ENCODE measurements around the gene SUMO4.

Gene SUMO4

DNA sequence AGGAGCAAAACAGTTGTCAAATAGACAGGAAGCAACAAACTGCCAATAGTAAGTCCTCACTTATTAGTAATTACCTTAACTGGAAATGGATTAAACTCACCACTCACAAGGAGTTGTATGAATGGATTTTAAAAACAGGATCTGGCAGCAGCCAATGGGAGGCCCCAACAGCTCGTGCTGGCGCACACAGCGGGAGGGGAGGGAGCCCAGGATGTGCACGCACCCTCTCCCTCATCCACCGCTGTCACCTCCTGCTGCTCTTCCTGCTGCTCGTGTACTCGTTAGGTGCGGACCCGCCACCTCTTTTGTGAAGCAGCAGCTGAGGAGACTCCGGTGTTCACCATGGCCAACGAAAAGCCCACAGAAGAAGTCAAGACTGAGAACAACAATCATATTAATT lies at the start of gene SUMO4:
TSS of gene SUMO4 (plus strand) at position 213 of the 400 bp plus-strand sequence. CDS start at position 343, 130 bp downstream.
- peaks cover 27% of the 10 kb centered on the region for H3K36me3 ChIP-seq (replicated peaks)
- no peak within 1 kb of the TSS for H3K4me3 ChIP-seq
- no peak for DNase-seq (ENCODE audit: low spot score in 2 of 2)
- H3K9me3 ChIP-seq: no peaks in the 10 kb centered on the region
- in situ Hi-C loops (cut with MboI; ENCODE audit: low sequenced_read_pairs): no loop called here
- peaks cover 3% of the 10 kb centered on the region; the same call in 1 of the 2 replicates for H3K4me1 ChIP-seq
- H3K27me3 ChIP-seq (ENCODE audit: low read depth): no peaks in the 10 kb centered on the region

DNA sequence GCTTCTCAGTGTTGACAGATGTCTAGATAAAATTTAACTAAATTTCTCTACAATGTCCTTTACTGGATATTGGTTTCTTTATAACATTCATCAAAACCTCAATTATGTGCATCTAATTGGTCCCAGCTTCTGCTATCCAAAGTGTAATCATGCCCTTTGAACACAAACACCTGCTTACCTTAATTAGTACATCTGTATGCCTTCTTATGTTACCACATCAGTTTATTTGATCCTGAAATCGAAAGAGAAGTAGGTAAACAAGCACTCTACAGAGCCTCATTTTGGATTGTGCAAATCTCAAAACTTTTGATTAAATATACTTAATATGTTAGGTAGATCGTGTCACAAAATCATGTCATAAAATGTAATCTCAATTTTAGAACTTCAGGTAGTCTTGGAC lies 46.1 kb upstream of the SUMO4 start:
- DNase-seq (ENCODE audit: low spot score in 2 of 2): no peak
- H3K36me3 ChIP-seq (replicated peaks): no peaks in the 10 kb centered on the region
- no peaks in the 10 kb centered on the region for H3K4me1 ChIP-seq
- no peak overlapping the region for H3K4me3 ChIP-seq
- H3K9me3 ChIP-seq: no peaks in the 10 kb centered on the region
- in situ Hi-C loops (cut with MboI; ENCODE audit: low sequenced_read_pairs): no loop called here
- no peaks in the 10 kb centered on the region for H3K27me3 ChIP-seq (ENCODE audit: low read depth)

DNA sequence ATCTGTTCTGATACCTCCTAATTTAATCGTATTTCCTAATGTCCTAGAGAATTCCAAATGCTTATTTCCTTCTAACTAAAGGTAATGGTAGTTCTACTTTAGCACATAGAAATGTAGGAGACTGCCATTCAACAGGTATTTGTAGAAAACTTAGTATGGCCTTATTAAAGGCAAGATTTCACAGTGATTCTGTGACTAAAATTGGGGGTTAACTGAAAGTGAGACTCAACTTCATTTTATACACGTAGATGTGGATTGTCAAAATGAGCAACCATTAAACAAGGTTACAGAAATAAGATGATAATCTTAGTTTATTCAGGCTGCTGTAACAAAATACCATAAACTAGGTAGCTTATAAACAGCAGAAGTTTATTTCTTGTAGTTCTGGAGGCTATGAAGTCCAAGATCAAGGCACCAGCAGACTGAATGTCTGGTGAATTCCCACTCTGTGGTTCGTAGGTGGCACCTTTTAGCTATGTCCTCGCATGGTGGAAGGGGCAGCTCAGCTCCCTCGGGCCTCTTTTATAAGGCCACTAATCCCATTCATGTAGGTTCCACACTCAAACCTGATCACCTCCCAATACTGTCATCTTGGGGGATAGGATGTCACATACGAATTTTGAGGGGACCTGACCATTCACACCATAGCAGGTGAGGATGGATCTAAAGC lies 43.8 kb upstream of the SUMO4 start:
- H3K9me3 ChIP-seq: no peaks in the 10 kb centered on the region
- no peaks in the 10 kb centered on the region; the same call in 1 of the 2 replicates for H3K4me1 ChIP-seq
- in situ Hi-C loops (cut with MboI; ENCODE audit: low sequenced_read_pairs): no loop called here
- H3K36me3 ChIP-seq (replicated peaks): no peaks in the 10 kb centered on the region
- no peak overlapping the region for H3K4me3 ChIP-seq
- no peak for DNase-seq (ENCODE audit: low spot score in 2 of 2)
- no peaks in the 10 kb centered on the region for H3K27me3 ChIP-seq (ENCODE audit: low read depth)

DNA sequence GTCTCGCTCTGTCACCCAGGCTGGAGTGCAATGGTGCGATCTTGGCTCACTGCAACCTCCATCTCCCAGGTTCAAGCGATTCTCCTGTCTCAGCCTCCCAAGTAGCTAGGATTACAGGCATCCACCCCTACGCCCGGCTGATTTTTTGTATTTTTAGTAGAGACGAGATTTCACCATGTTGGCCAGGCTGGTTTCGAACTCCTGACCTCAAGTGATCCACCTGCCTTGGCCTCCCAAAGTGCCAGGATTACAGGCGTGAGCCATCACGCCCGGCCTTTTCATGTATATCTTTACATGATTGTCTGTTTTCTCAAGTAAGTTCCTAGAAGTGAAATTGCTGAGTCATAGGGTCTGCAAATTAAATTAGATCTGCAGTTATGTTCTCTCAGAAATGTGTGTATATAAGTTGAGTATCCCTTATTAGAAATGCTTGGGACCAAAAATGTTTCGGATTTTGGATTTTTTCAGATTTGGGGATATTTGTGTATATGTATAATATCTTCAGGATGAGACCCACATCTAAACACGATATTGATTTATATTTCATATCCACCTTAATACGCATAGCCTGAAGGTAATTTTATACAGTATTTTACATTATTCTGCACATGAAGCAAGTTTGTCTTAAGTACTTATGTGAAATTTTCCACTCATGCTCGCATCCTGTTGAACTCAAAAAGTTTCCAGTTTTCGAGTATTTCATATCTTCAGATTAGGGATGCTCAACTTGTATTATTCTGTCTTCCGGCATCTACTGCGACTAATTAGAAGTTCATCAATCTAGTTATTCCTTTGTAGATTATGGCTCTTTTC lies 42.1 kb upstream of the SUMO4 start:
- Histone ChIP-seq H3K4me3 (no peak overlapping the region), H3K4me1 (no peaks in the 10 kb centered on the region; the same call in 1 of the 2 replicates), H3K36me3 (replicated peaks) (no peaks in the 10 kb centered on the region), H3K27me3 (ENCODE audit: low read depth) (no peaks in the 10 kb centered on the region), H3K9me3 (no peaks in the 10 kb centered on the region)
- no peak for DNase-seq (ENCODE audit: low spot score in 2 of 2)
- in situ Hi-C loops (cut with MboI; ENCODE audit: low sequenced_read_pairs): no loop called here

GRCh38 chr6:149359440-149359839 lies 40.6 kb upstream of the SUMO4 start:
- no peaks in the 10 kb centered on the region; the same call in 1 of the 2 replicates for H3K4me1 ChIP-seq
- in situ Hi-C loops (cut with MboI; ENCODE audit: low sequenced_read_pairs): no loop called here
- H3K27me3 ChIP-seq (ENCODE audit: low read depth): no peaks in the 10 kb centered on the region
- no peaks in the 10 kb centered on the region for H3K36me3 ChIP-seq (replicated peaks)
- no peak overlapping the region for H3K4me3 ChIP-seq
- DNase-seq (ENCODE audit: low spot score in 2 of 2): no peak
- H3K9me3 ChIP-seq: no peaks in the 10 kb centered on the region

DNA sequence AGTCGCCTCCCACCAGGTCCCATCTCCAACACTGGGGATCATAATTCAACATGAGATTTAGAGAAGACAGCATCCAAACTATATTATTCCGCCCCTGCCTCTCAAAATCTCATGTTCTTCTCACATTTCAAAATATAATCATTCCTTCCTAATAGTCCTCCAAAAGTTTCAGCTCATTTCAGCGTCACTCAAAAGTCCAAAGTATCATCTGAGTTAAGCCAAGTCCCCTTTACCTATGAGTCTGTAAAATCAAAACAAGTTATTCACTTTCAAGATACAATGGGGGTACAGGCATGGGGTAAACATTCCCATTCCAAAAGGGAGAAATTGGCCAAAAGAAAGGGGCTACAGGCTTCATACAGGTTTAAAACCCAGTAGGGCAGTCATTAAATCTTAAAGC lies 39.5 kb upstream of the SUMO4 start:
- H3K4me1 ChIP-seq: no peaks in the 10 kb centered on the region; the same call in none of the 2 replicates
- no peaks in the 10 kb centered on the region for H3K36me3 ChIP-seq (replicated peaks)
- DNase-seq (ENCODE audit: low spot score in 2 of 2): no peak
- in situ Hi-C loops (cut with MboI; ENCODE audit: low sequenced_read_pairs): no loop called here
- no peaks in the 10 kb centered on the region for H3K9me3 ChIP-seq
- H3K27me3 ChIP-seq (ENCODE audit: low read depth): no peaks in the 10 kb centered on the region
- no peak overlapping the region for H3K4me3 ChIP-seq

DNA sequence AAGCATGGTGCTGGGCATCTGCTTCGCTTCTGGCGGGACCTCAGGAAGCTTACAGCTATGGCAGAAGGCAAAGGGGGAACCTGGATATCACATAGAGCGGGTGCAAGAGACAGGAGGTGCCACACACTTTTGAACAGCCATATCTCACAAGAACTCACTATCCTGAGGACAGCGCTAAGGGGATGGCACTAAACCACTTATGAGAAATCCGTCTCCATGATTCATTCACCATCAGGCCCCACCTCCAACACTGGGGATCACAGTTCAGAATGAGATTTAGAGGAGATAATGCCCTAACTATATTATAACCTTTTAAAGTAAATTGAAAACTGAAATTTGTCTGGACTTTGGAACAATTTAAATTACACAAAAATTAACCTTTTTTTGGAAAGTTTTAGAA lies 37.8 kb upstream of the SUMO4 start:
- Histone ChIP-seq H3K36me3 (replicated peaks) (no peaks in the 10 kb centered on the region), H3K27me3 (ENCODE audit: low read depth) (no peaks in the 10 kb centered on the region), H3K4me1 (no peaks in the 10 kb centered on the region; the same call in none of the 2 replicates), H3K9me3 (no peaks in the 10 kb centered on the region), H3K4me3 (no peak overlapping the region)
- in situ Hi-C loops (cut with MboI; ENCODE audit: low sequenced_read_pairs): no loop called here
- DNase-seq (ENCODE audit: low spot score in 2 of 2): no peak

DNA sequence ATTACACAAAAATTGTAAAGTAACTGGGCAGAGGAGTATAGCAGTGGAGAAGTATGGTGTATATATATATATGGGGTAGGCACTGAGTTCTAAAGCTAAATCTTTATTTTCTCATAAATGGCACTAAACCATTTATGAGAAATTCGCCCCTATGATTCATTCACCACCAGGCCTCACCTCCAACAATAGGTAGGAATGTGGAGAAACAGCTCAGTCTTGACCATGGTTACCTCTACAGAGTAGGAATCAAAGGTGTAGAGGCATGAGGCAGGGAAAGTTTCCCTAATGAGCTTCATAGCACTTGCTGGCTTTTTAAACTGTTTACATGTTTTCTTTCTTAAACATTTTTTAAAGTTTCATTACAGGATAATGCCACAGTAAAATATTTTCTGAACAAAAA lies 36.9 kb upstream of the SUMO4 start:
- in situ Hi-C loops (cut with MboI; ENCODE audit: low sequenced_read_pairs): no loop called here

DNA sequence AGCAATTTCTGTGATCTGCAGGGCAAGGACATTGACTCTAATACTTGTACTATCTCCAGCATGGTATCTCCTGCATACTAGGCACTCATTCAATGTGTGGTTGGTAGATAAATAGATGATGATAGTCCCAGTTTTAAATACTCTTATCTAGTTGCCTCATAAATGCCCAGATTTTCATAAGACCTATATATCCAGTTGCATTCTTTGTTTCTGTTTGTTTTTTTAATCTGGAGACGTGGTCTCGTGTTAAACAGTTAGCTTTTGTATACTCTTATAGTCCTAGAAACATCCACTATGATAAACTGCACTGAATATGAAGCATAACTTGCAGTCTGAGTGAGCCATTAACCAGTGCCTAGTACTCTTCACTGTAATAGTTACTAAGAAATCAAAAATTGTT lies 35.5 kb upstream of the SUMO4 start:
- no peak overlapping the region for H3K4me3 ChIP-seq
- H3K9me3 ChIP-seq: no peaks in the 10 kb centered on the region
- no peaks in the 10 kb centered on the region for H3K27me3 ChIP-seq (ENCODE audit: low read depth)
- DNase-seq (ENCODE audit: low spot score in 2 of 2): no peak
- no peaks in the 10 kb centered on the region for H3K36me3 ChIP-seq (replicated peaks)
- in situ Hi-C loops (cut with MboI; ENCODE audit: low sequenced_read_pairs): no loop called here
- H3K4me1 ChIP-seq: peaks cover 6% of the 10 kb centered on the region

More for the DNA sequence above, 36.9 kb upstream of the SUMO4 start:
- Histone ChIP-seq H3K9me3 (no peaks in the 10 kb centered on the region), H3K4me3 (no peak overlapping the region), H3K27me3 (ENCODE audit: low read depth) (no peaks in the 10 kb centered on the region), H3K4me1 (no peaks in the 10 kb centered on the region; the same call in none of the 2 replicates), H3K36me3 (replicated peaks) (no peaks in the 10 kb centered on the region)
- DNase-seq (ENCODE audit: low spot score in 2 of 2): no peak

DNA sequence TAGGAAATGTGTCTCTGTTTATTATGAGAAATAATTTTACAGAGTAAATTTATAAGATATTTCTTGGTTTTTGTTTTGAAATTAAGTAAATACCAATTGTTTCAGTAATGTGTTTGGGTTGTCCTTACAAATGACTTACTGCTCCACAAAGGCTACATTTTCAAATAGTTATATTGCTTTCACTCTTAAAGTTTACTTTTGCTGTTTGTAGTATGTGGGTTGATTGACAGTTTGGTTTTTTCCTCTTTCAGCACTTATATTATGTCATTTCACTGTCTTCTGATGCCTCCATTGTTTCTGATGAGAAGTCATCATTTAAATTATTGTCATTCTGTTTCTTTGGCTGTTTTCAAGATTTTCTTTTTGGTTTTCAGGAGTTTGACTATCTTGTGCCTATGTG lies 34.9 kb upstream of the SUMO4 start:
- DNase-seq (ENCODE audit: low spot score in 2 of 2): no peak
- no peaks in the 10 kb centered on the region for H3K27me3 ChIP-seq (ENCODE audit: low read depth)
- in situ Hi-C loops (cut with MboI; ENCODE audit: low sequenced_read_pairs): no loop called here

DNA sequence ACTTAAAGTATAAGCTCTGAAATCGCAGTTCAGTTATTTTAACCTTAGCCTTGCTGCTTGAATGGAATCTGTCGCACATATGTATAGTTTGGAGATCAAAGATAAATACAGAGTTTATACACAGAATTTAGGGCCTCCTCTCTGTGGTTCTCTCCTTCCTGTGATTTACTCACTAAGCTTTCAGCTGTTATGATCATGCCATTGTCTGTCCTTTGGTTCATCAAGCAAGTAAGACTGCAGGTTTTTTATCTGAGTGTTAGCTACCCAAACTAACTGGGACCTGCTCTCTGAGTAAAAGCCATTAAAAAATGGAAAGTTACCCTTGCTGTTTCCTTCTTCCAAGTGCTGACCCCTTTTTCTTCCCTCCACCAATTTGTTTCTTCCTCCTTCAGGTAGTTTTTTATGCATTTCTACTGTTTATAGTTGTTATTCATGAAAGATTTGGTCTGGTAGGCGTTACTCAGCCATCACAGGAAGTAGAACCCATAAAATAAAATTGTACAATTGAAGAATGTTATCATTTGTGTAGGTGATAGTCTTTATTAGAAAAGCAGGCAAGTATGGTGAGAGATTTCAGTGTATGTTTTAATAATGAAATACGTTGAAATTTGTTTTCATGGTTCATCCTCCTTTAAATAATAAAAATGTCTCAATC lies 33.7 kb upstream of the SUMO4 start:
- Histone ChIP-seq H3K4me3 (no peak overlapping the region), H3K36me3 (replicated peaks) (no peaks in the 10 kb centered on the region), H3K9me3 (no peaks in the 10 kb centered on the region), H3K4me1 (peaks cover 6% of the 10 kb centered on the region), H3K27me3 (ENCODE audit: low read depth) (no peaks in the 10 kb centered on the region)
- DNase-seq (ENCODE audit: low spot score in 2 of 2): no peak
- in situ Hi-C loops (cut with MboI; ENCODE audit: low sequenced_read_pairs): no loop called here

More for the DNA sequence above, 34.9 kb upstream of the SUMO4 start:
- Histone ChIP-seq H3K36me3 (replicated peaks) (no peaks in the 10 kb centered on the region), H3K4me1 (peaks cover 6% of the 10 kb centered on the region), H3K4me3 (no peak overlapping the region), H3K9me3 (no peaks in the 10 kb centered on the region)

DNA sequence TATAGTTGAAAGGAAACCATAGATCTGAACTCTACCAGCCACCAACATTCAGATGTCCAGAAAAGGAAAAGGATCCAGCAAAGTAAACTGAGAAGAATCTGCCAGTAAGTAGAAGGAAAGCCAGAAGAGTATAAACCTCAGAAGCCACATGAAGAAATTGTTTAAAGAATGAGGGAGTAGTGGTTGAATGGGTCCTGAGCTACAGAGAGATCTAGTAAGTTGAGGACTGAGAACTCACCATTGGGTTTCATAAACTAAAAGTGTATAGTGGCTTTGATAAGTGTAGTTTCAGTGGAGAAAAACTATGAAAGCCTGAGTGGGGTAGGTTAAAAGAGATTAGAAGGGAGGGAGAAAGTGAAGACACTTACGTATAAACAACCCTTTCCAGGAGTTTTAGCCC lies 32.0 kb upstream of the SUMO4 start:
- Histone ChIP-seq H3K9me3 (no peaks in the 10 kb centered on the region), H3K36me3 (replicated peaks) (no peaks in the 10 kb centered on the region), H3K4me3 (no peak overlapping the region), H3K4me1 (peaks cover 6% of the 10 kb centered on the region), H3K27me3 (ENCODE audit: low read depth) (no peaks in the 10 kb centered on the region)
- no peak for DNase-seq (ENCODE audit: low spot score in 2 of 2)
- in situ Hi-C loops (cut with MboI; ENCODE audit: low sequenced_read_pairs): no loop called here

- Histone ChIP-seq H3K36me3 (replicated peaks) (peaks cover 5% of the 10 kb centered on the region; the same call in 1 of the 2 replicates), H3K4me1 (peaks cover 11% of the 10 kb centered on the region), H3K9me3 (no peaks in the 10 kb centered on the region), H3K4me3 (no peak overlapping the region), H3K27me3 (ENCODE audit: low read depth) (no peaks in the 10 kb centered on the region)
- in situ Hi-C loops (cut with MboI; ENCODE audit: low sequenced_read_pairs): no loop called here
- DNase-seq (ENCODE audit: low spot score in 2 of 2): no peak
Measured at GRCh38 chr6:149371154-149371553, 28.9 kb upstream of the SUMO4 start.

DNA sequence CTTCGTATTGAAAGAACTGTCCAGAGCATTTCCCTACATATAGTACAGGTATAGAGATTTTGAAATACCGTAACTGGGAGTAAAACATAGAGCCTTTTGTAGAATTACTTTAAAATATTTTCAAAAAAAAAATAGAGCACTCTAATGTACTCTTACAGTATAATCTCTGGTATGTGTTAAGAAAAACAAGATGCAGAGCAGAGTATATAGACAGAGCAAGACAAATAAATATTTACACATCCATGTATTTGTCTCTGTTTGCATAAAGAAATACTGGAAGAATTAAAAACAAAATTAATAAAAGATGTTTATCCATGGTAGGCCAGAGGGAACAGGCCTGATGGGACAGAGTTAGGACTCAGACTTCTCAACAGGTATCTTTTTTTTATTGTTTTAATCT lies 28.0 kb upstream of the SUMO4 start:
- DNase-seq (ENCODE audit: low spot score in 2 of 2): no peak

More for the DNA sequence above, 28.0 kb upstream of the SUMO4 start:
- peaks cover 5% of the 10 kb centered on the region; the same call in 1 of the 2 replicates for H3K36me3 ChIP-seq (replicated peaks)
- no peak overlapping the region for H3K4me3 ChIP-seq
- in situ Hi-C loops (cut with MboI; ENCODE audit: low sequenced_read_pairs): no loop called here
- no peaks in the 10 kb centered on the region for H3K27me3 ChIP-seq (ENCODE audit: low read depth)
- peaks cover 11% of the 10 kb centered on the region for H3K4me1 ChIP-seq
- no peaks in the 10 kb centered on the region for H3K9me3 ChIP-seq
